GM13976 (cell line): ENCODE results near the gene RMRP.

Source experiments
- DNase-seq: peaks from one replicate; pipeline ENCODE4 v3.0.0; 2012; ENCODE audit warnings: low spot score
- CTCF ChIP-seq: IDR thresholded peaks from 2 replicates; pipeline ENCODE4 v1.5.1; 2012; ENCODE audit warnings: borderline replicate concordance, mild to moderate bottlenecking; ENCODE audit not compliant: insufficient read depth; ENCODE audit errors: extremely low read depth, missing control alignments, control extremely low read depth
- in situ Hi-C: fragments of 300-500 bp; cut with MboI; formaldehyde crosslinking; loops from one replicate; pipeline ENCODE4 v1.12.0; 2022; ENCODE audit warnings: low sequenced_read_pairs, mixed read lengths, inconsistent platforms; ENCODE audit not compliant: unreplicated experiment

The RMRP gene

GRCh38 chr9:35682051-35682450 is 24.2 kb upstream of the RMRP start:
- in situ Hi-C loops = no loop called here
- no peak for DNase-seq
- no peak for TF ChIP-seq CTCF

GRCh38 chr9:35681341-35682002 is 23.7 kb upstream of the RMRP start:
- DNase-seq = no peak
- in situ Hi-C loops = no loop called here
- TF ChIP-seq CTCF = no peak

GRCh38 chr9:35680331-35681105 is 22.7 kb upstream of the RMRP start:
- no peak for TF ChIP-seq CTCF
- in situ Hi-C loops = no loop called here
- DNase-seq = peak; percentile 54

- TF ChIP-seq CTCF = no peak
- no peak for DNase-seq
- in situ Hi-C loops = no loop called here
These were observed 22.0 kb upstream of the RMRP start for GRCh38 chr9:35679766-35680330.

GRCh38 chr9:35679091-35679490 is 21.3 kb upstream of the RMRP start:
- no peak for TF ChIP-seq CTCF
- no peak for DNase-seq
- in situ Hi-C loops = no loop called here

GRCh38 chr9:35675732-35676392 is 18.0 kb upstream of the RMRP start:
- no peak for TF ChIP-seq CTCF
- DNase-seq = peak; percentile 79
- in situ Hi-C loops = no loop called here
